Thyroid gland (tissue), 4 donors: ENCODE data around the gene ZCCHC9.

Experiments used
- POLR2A ChIP-seq, 2 donors: fragments of 450-650 bp; IDR thresholded peaks; one replicate each; pipeline ENCODE4 v1.6.1; 2017; ENCODE audit warnings: antibody characterized with exemption in 2 of 2, mild to moderate bottlenecking in 2 of 2, moderate library complexity in 1 of 2
- TF ChIP-seq, protein P1 (sequence below), 6 experiments: fragments of 200-600 bp in 3 of 6; fragments of 450-650 bp in 3 of 6; sonication (generic) in 3 of 6; IDR thresholded peaks; one replicate each; pipeline ENCODE4 v1.5.1; 2016 to 2019; ENCODE audit warnings: antibody characterized with exemption in 6 of 6, mild to moderate bottlenecking in 2 of 6, inconsistent platforms in 1 of 6, moderate library complexity in 1 of 6

DNA sequence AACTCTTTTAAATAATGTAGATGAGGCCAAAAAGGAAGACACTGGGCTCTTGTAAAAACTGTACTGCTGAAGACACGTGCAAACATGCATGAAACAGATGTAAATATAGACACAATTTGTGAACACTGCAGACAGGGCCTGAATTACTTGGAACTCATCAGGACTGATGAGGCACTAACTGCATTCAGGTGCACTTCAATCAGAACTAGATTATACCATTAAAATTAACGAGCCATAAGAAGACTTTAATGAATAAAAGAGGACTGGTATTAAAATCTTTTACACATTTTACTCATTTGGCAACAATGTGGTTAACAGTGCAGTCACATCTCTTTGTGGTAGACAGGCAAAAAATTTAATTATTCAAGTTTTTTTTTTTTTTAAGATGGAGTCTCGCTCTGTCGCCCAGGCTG lies 13.4 kb upstream of the ZCCHC9 start:
- TF ChIP-seq, protein P1, sequence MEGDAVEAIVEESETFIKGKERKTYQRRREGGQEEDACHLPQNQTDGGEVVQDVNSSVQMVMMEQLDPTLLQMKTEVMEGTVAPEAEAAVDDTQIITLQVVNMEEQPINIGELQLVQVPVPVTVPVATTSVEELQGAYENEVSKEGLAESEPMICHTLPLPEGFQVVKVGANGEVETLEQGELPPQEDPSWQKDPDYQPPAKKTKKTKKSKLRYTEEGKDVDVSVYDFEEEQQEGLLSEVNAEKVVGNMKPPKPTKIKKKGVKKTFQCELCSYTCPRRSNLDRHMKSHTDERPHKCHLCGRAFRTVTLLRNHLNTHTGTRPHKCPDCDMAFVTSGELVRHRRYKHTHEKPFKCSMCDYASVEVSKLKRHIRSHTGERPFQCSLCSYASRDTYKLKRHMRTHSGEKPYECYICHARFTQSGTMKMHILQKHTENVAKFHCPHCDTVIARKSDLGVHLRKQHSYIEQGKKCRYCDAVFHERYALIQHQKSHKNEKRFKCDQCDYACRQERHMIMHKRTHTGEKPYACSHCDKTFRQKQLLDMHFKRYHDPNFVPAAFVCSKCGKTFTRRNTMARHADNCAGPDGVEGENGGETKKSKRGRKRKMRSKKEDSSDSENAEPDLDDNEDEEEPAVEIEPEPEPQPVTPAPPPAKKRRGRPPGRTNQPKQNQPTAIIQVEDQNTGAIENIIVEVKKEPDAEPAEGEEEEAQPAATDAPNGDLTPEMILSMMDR (IDR thresholded peaks at IDR 0.05) = no peak
- no peak for TF ChIP-seq POLR2A (IDR thresholded peaks at IDR 0.05)
